Measurements from ENCODE around the gene USP9X. TPM values are rescaled to one million over a fixed set of nuclear protein-coding genes. Genes with fewer than 3 reads are reported as not detected.

USP9X gene
- total RNA-seq, 4 donors from 2014 or later = 54.9 to 154 (median 98.0) TPM

- Histone ChIP-seq H3K4me3 (no peak overlapping the region), H3K27ac (no peak overlapping the region), H3K27me3 (no peaks in the 10 kb centered on the region), H3K4me1 (peaks cover 0 to 15% (median 5%) of the 10 kb centered on the region in 4 donors), H3K36me3 (no peaks in the 10 kb centered on the region), H3K9me3 (no peaks in the 10 kb centered on the region)
- WGBS, 2 donors (ENCODE audit: low coverage in 1 of 2) = 80 to 84% methylated on average over 4 to 6 of the region's 6 CpGs
- in situ Hi-C loops (cut with MboI; ENCODE audit: low pct_ligation_motif_present in 1 of 4, low pct_unique_long_range_greater_than_20kb in 1 of 4, low sequenced_read_pairs in 3 of 4) = no loop called here
- TF ChIP-seq EP300 (IDR thresholded peaks at IDR 0.05; ENCODE audit: low read depth) (no peak), POLR2AphosphoS5 (IDR thresholded peaks at IDR 0.05) (no peak), CTCF (IDR thresholded peaks at IDR 0.05) (no peak), POLR2A (IDR thresholded peaks at IDR 0.05) (no peak)
- intact Hi-C loops (cut with DNase I; ENCODE audit: low total_unique reads) = no loop called here
- DNase-seq = no peak
Observed at GRCh38 chrX:41043196-41043595, 42.0 kb upstream of the USP9X start.

GRCh38 chrX:41043674-41044345 is 41.4 kb upstream of the USP9X start:
- no peak overlapping the region for H3K27ac ChIP-seq
- TF ChIP-seq CTCF (IDR thresholded peaks at IDR 0.05) = no peak
- TF ChIP-seq POLR2AphosphoS5 (IDR thresholded peaks at IDR 0.05) = no peak
- TF ChIP-seq EP300 (IDR thresholded peaks at IDR 0.05; ENCODE audit: low read depth) = no peak
- TF ChIP-seq POLR2A (IDR thresholded peaks at IDR 0.05) = no peak
- in situ Hi-C loops (cut with MboI; ENCODE audit: low pct_ligation_motif_present in 1 of 4, low pct_unique_long_range_greater_than_20kb in 1 of 4, low sequenced_read_pairs in 3 of 4) (no loop called here), intact Hi-C loops (cut with DNase I; ENCODE audit: low total_unique reads) (no loop called here)
- WGBS, 2 donors (ENCODE audit: low coverage in 1 of 2) = 79 to 86% methylated on average over 1 to 6 of the region's 6 CpGs
- no peak overlapping the region for H3K4me3 ChIP-seq
- no peaks in the 10 kb centered on the region for H3K9me3 ChIP-seq
- H3K4me1 ChIP-seq = peaks cover 0 to 20% (median 5%) of the 10 kb centered on the region in 4 donors
- H3K36me3 ChIP-seq = no peaks in the 10 kb centered on the region
- no peak for DNase-seq
- no peaks in the 10 kb centered on the region for H3K27me3 ChIP-seq

- 41 to 46% methylated on average over 2 to 3 of the region's 3 CpGs for WGBS, 2 donors (ENCODE audit: low coverage in 1 of 2)
- DNase-seq = peak; percentile 13
- Histone ChIP-seq H3K9me3 (no peaks in the 10 kb centered on the region), H3K27ac (peak overlapping the region; percentile 52 to 73 (median 65)), H3K36me3 (no peaks in the 10 kb centered on the region), H3K4me1 (peaks cover 0 to 20% (median 5%) of the 10 kb centered on the region in 4 donors), H3K27me3 (no peaks in the 10 kb centered on the region), H3K4me3 (no peak overlapping the region)
- TF ChIP-seq POLR2A (IDR thresholded peaks at IDR 0.05) (no peak), POLR2AphosphoS5 (IDR thresholded peaks at IDR 0.05) (no peak), EP300 (IDR thresholded peaks at IDR 0.05; ENCODE audit: low read depth) (no peak)
- intact Hi-C loops (cut with DNase I; ENCODE audit: low total_unique reads) (no loop called here), in situ Hi-C loops (cut with MboI; ENCODE audit: low pct_ligation_motif_present in 1 of 4, low pct_unique_long_range_greater_than_20kb in 1 of 4, low sequenced_read_pairs in 3 of 4) (no loop called here)
Observed at GRCh38 chrX:41045960-41046567, 39.2 kb upstream of the USP9X start.

- in situ Hi-C loops (cut with MboI; ENCODE audit: low pct_ligation_motif_present in 1 of 4, low pct_unique_long_range_greater_than_20kb in 1 of 4, low sequenced_read_pairs in 3 of 4) = no loop called here
- intact Hi-C loops (cut with DNase I; ENCODE audit: low total_unique reads) = no loop called here
- 45% methylated on average over 8 of the region's 8 CpGs; no CpG with 5 or more reads in 1 of the 2 donors for WGBS, 2 donors (ENCODE audit: low coverage in 1 of 2)
Observed at GRCh38 chrX:41047878-41048534, 37.2 kb upstream of the USP9X start.

More at GRCh38 chrX:41047878-41048534, 37.2 kb upstream of the USP9X start:
- Histone ChIP-seq H3K27ac (peak overlapping the region; percentile 52 to 73 (median 65)), H3K36me3 (no peaks in the 10 kb centered on the region), H3K9me3 (no peaks in the 10 kb centered on the region), H3K27me3 (no peaks in the 10 kb centered on the region), H3K4me3 (no peak overlapping the region), H3K4me1 (peaks cover 0 to 20% (median 5%) of the 10 kb centered on the region in 4 donors)
- TF ChIP-seq EP300 (IDR thresholded peaks at IDR 0.05; ENCODE audit: low read depth) = no peak
- peak in 1 of 3 donors; percentile 6 for TF ChIP-seq POLR2AphosphoS5 (IDR thresholded peaks at IDR 0.05)
- TF ChIP-seq POLR2A (IDR thresholded peaks at IDR 0.05) = peak; percentile 36
- no peak for TF ChIP-seq CTCF (IDR thresholded peaks at IDR 0.05)
- peak; percentile 62 for DNase-seq

All from transverse colon (tissue), 4 donors.